Panc1 (cell line): ENCODE data around the gene RPL7A.

Experiments used
- CTCF ChIP-seq: fragments of 450-650 bp; IDR thresholded peaks from 2 replicates; pipeline ENCODE4 v1.5.1; 2017; ENCODE audit warnings: mild to moderate bottlenecking
- POLR2AphosphoS5 ChIP-seq: IDR thresholded peaks from 2 replicates; pipeline ENCODE4 v1.6.1; 2012; ENCODE audit warnings: mild to moderate bottlenecking, low read depth, low read length, moderate library complexity
- SIN3A ChIP-seq: IDR thresholded peaks from 2 replicates; pipeline ENCODE4 v1.6.1; 2012; ENCODE audit warnings: low read depth, mild to moderate bottlenecking, low read length, moderate library complexity, borderline replicate concordance; ENCODE audit not compliant: insufficient read depth

- TF ChIP-seq CTCF, result no peak
- no peak for TF ChIP-seq POLR2AphosphoS5
- TF ChIP-seq SIN3A, result no peak
Observed at GRCh38 chr9:133366435-133366834, 18.4 kb downstream of the RPL7A start.
